Activated T-helper 2 cell treated with anti-CD3 and anti-CD28 coated beads, Interferon-gamma antibody, Interleukin-2, Interleukin-4, amounts not matched to agents 10 μg/mL and 5 μg/mL and 100 μg/mL, durations not matched to agents 14 hours and 24 hours and 36 hours (primary cell): ENCODE results near the gene CACNA2D4. TPM values are rescaled to one million over a fixed set of nuclear protein-coding genes. Genes with fewer than 3 reads are reported as not detected.

Experiments
- total RNA-seq: library from RNA; stranded (reverse); gene quantifications from 2 replicates; pipeline ENCODE4 v1.2.3, GENCODE V29; 2022

CACNA2D4 gene
- total RNA-seq, 1 donor from 2014 or later, result 10.0 TPM

Other genes with a start within 250 kb of the CACNA2D4 start
- 69.2 and 81.0 TPM in 2 replicates for gene ADIPOR2, start 227.6 kb downstream of the CACNA2D4 start, total RNA-seq
- 0.07 and 0.09 TPM in 2 replicates for gene LRTM2, start 98.1 kb downstream of the CACNA2D4 start, total RNA-seq
- gene DCP1B, start 85.8 kb upstream of the CACNA2D4 start, total RNA-seq, result 9.2 and 10.2 TPM in 2 replicates
- 0.11 and 0.14 TPM in 2 replicates for gene CACNA1C, start 134.3 kb upstream of the CACNA2D4 start, total RNA-seq